ENCODE results near the gene DCAF17.

DNA sequence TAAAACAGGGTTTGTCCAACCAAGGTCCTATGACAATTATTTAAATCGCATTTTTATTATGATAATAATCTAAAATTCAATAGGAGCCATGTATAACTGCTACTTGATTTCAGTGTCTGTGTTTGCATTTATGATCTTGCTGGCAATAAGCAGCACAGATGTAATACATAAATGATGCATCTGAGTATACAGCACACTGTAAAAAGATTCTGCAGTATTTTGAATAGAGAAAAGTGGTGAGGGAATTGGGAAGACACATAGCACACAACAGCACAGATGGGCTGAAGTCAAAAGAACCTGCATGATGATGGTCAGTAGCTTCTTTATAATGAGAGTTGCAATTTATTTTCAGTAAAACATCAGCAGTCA lies 26.4 kb upstream of the DCAF17 start:
- TF ChIP-seq YY1 (IDR thresholded peaks at IDR 0.05; ENCODE audit: insufficient read depth, insufficient read length): no peak
- no peak for TF ChIP-seq ZNF274 (IDR thresholded peaks at IDR 0.05; ENCODE audit: low read depth, low read length)
- no peak for TF ChIP-seq SUZ12 (IDR thresholded peaks at IDR 0.05; ENCODE audit: extremely low read depth, insufficient read depth, insufficient read length)

Data from NT2/D1 (cell line).